Neural progenitor cell (in vitro differentiated cells): ENCODE measurements around the gene MLST8.
"Not testable (repeated sequence)": the region's sequence is repeated elsewhere in the genome, so short reads cannot be mapped to it uniquely, and the experiment has no call there.

Source experiments
- CTCF ChIP-seq: fragments of 200-600 bp; sonication (generic); IDR thresholded peaks from 2 replicates; pipeline ENCODE4 v1.5.1; 2017; ENCODE audit warnings: antibody characterized with exemption, mild to moderate bottlenecking
- EZH2 ChIP-seq: fragments of 200-600 bp; sonication (generic); IDR thresholded peaks from 2 replicates; pipeline ENCODE4 v1.6.1; 2017; ENCODE audit warnings: antibody characterized with exemption, mild to moderate bottlenecking, moderate library complexity

- not testable (repeated sequence) for TF ChIP-seq CTCF, EZH2
These were observed 2.0 kb upstream of the MLST8 start for GRCh38 chr16:2203119-2203688.
